HepG2 (cell line): ENCODE data around the gene ANO1. TPM values are rescaled to one million over a fixed set of nuclear protein-coding genes. Genes with fewer than 3 reads are reported as not detected.

Experiments used
- ATAC-seq: fragments of 200-7000 bp; cut with Tn5 transposase; 3 replicates; pipeline ENCODE4 v1.9.1; 2020; ENCODE audit warnings: mild to moderate bottlenecking, moderate library complexity
- BruUV-seq: library from RNA; stranded (reverse); fragments of 400-500 nt; replicated peaks from 2 replicates; lab custom pipeline; 2021; lab: Mats Ljungman, UMichigan
- CTCF ChIA-PET: fragments of 300-600 bp; formaldehyde crosslinking; extraction: SDS; loops from one replicate; lab custom pipeline; 2021; ENCODE audit warnings: low total read pairs, inconsistent platforms, low intra/inter-chr PET ratio; lab: Yijun Ruan, JAX
- POLR2A ChIA-PET: fragments of 350-600 bp; sonication (Branson Sonifier 250); formaldehyde crosslinking; loops from one replicate; lab custom pipeline; 2020; ENCODE audit warnings: antibody characterized with exemption, inconsistent platforms; lab: Yijun Ruan, JAX
- DNase-seq: peaks from one replicate; pipeline ENCODE4 v3.0.0-alpha.2; 2015; ENCODE audit warnings: low spot score
- FAIRE-seq: peaks from 3 replicates; lab custom pipeline; 2011; peaks lifted over from hg19 to GRCh38; lab: Jason Lieb, UNC
- H2AFZ ChIP-seq: one replicate; pipeline ENCODE4 v1.6.1; 2011; ENCODE audit warnings: low read length, inconsistent platforms
- H3K27ac ChIP-seq: fragments of 300-600 bp; 3 replicates; pipeline ENCODE4 v1.8.0; 2011; ENCODE audit warnings: mixed run types, mild to moderate bottlenecking, mixed read lengths, low read length, inconsistent platforms; ENCODE audit not compliant: insufficient read depth; ENCODE audit errors: extremely low read length
- H3K27me3 ChIP-seq, 2 experiments: fragments of 200-600 bp in 1 of 2; 2 replicates in 1 of 2; 3 replicates in 1 of 2; pipeline versions ENCODE4 v1.6.0 to v1.8.0; 2011; ENCODE audit warnings: low read length in 2 of 2, mild to moderate bottlenecking in 2 of 2, moderate library complexity in 2 of 2, inconsistent platforms in 1 of 2; ENCODE audit not compliant: insufficient read depth in 2 of 2, control insufficient read depth in 1 of 2
- H3K36me3 ChIP-seq, 2 experiments: fragments of 200-600 bp in 1 of 2; replicated peaks in 1 of 2; 2 replicates in 1 of 2; 3 replicates in 1 of 2; pipeline versions ENCODE4 v1.5.1 to v1.8.0; 2011; ENCODE audit warnings: low read length in 2 of 2, inconsistent platforms in 1 of 2; ENCODE audit not compliant: insufficient read depth in 2 of 2, control insufficient read depth in 1 of 2
- H3K4me1 ChIP-seq: 2 replicates; pipeline ENCODE4 v1.5.1; 2012; ENCODE audit warnings: low read length, inconsistent platforms; ENCODE audit not compliant: insufficient read depth
- H3K4me2 ChIP-seq: 2 replicates; pipeline ENCODE4 v1.6.0; 2011; ENCODE audit warnings: low read depth, low read length, inconsistent platforms
- H3K4me3 ChIP-seq, 3 experiments: fragments of 200-600 bp in 1 of 3; sonication (generic), shearing (Covaris generic) in 1 of 3; replicated peaks in 1 of 3; 2 replicates each; pipeline ENCODE4 v1.5.1; 2011 to 2016; ENCODE audit warnings: low read length in 3 of 3, inconsistent platforms in 2 of 3, low read depth in 2 of 3, mild to moderate bottlenecking in 2 of 3, control low read depth in 1 of 3, mixed read lengths in 1 of 3; ENCODE audit not compliant: insufficient read depth in 1 of 3
- H3K79me2 ChIP-seq: one replicate; pipeline ENCODE4 v1.6.1; 2011; ENCODE audit warnings: low read length, inconsistent platforms; ENCODE audit not compliant: insufficient read depth
- H3K9ac ChIP-seq: 2 replicates; pipeline ENCODE4 v1.6.0; 2011; ENCODE audit warnings: mild to moderate bottlenecking, low read depth, low read length, inconsistent platforms; ENCODE audit not compliant: insufficient read depth
- H3K9me3 ChIP-seq: 2 replicates; pipeline ENCODE4 v1.5.1; 2012; ENCODE audit warnings: mild to moderate bottlenecking, low read length
- H4K20me1 ChIP-seq: 2 replicates; pipeline ENCODE4 v1.6.0; 2011; ENCODE audit warnings: inconsistent platforms, mild to moderate bottlenecking, low read length, moderate library complexity; ENCODE audit not compliant: insufficient read depth
- WGBS: methylation state at CpG from one replicate; pipeline ENCODE4 v1.1.6; 2017; ENCODE audit warnings: low lambda C conversion rate; 5-methylcytosine and 5-hydroxymethylcytosine counted together
- in situ Hi-C: cut with HindIII; loops from 2 replicates; pipeline ENCODE4 v1.10.0; 2017; ENCODE audit warnings: low pct_unique_long_range_greater_than_20kb; ENCODE audit not compliant: extremely low pct_ligation_motif_present
- intact Hi-C: fragments of 100-400 bp; cut with micrococcal nuclease; formaldehyde crosslinking; loops from one replicate; pipeline ENCODE4 v1.10.0; 2022; ENCODE audit not compliant: unreplicated experiment
- polyA plus RNA-seq, 8 experiments: library from polyadenylated mRNA; depleted of rRNA in 3 of 8; stranded (reverse) in 7 of 8; unstranded in 1 of 8; fragments of >200 nt; fragmentation: Illumina TruSeq in 4 of 8; extraction: Trizol in 4 of 8; gene quantifications; 2 replicates each; pipeline versions ENCODE4 v1.2.1 to v1.2.3, GENCODE V29; 2011 to 2016; ENCODE audit warnings: low read depth in 4 of 8, missing spikeins in 1 of 8, mixed read lengths in 1 of 8; ENCODE audit not compliant: insufficient read depth in 1 of 8
- total RNA-seq, 5 experiments: library from RNA; depleted of rRNA; stranded (reverse); fragments of >200 nt; fragmentation: Illumina TruSeq; extraction: Trizol; gene quantifications; 2 replicates each; pipeline ENCODE4 v1.2.3, GENCODE V29; 2016; ENCODE audit warnings: low read depth in 1 of 5
- TF ChIP-seq, protein P1 (sequence below): sonication (generic); formaldehyde crosslinking; IDR thresholded peaks from 2 replicates; pipeline ENCODE4 v1.4.0; 2020; ENCODE audit warnings: mild to moderate bottlenecking, missing genetic modification reagents

ANO1 gene
- total and polyA plus RNA-seq, 2 of the 13 experiments (the other 11 are each of a cell fraction or from before 2014, with no cell fraction given): not detected

DNA sequence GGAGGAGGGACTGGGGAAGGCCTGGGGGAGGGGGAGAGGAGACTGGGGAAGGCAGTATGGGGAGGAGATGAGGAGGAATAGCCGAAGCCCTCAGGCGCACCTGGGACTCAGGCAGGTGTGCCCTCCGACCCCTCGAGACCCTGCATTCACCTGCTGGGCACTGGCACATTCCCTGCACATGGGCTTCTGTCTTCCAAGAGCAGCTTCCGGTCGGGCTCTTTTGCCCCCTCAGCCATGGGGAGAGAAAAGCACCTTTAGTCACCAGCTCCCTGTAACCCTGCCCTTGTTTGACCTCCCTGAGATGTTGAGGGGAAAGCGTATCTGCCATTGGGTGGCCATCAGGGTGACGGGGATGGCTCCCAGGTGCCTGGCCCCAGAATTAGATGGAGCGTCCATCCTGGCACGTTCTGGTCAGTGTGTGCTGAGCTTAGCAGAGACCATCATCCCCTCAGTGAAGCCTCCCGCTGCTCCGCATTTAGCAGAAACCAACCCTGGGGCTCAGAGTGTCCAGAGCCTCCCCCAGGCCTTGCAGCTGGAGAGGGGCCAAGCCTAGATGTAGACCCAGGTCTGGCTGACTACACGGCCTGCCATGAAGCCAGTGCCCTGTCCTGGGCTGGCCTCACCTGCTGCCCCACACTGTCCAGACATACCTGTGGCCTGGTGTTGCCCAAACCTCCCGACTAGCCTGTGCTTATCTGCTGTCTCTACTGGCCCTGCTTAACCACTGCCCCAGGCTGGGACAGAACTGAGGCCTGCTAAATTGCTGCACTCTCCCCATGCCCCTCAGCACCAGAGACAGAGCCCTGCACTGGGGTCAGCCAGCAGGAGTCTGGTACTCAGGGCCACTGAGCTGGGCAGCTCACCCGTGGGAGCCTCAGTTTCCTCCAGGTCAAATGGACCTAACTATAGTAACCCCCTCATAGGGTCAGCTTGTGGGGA, 6.2 kb downstream of the ANO1 start:
- no peaks in the 10 kb centered on the region for H4K20me1 ChIP-seq
- intact Hi-C loops (no loop called here), in situ Hi-C loops (loop anchor here (5.0 kb wide), 1 partner anchor 142 kb away; no protein-coding TSS in a partner anchor)
- no peaks in the 10 kb centered on the region for H3K9me3 ChIP-seq
- H3K4me2 ChIP-seq: no peak overlapping the region
- BruUV-seq: no TSS peak
- no peak overlapping the region for H3K27ac ChIP-seq
- ChIA-PET POLR2A (no interaction called here), CTCF (no interaction called here)
- no peaks in the 10 kb centered on the region for H3K79me2 ChIP-seq
- WGBS: 68% methylated on average over 4 of the region's 15 CpGs
- FAIRE-seq (no peak), ATAC-seq (no peak), DNase-seq (no peak)
- no peak overlapping the region for H2AFZ ChIP-seq
- no peak overlapping the region for H3K9ac ChIP-seq
- H3K27me3 ChIP-seq: peaks cover 6 to 44% of the 10 kb centered on the region in 2 experiments
- no peak overlapping the region for H3K4me3 ChIP-seq
- peaks cover 6% of the 10 kb centered on the region for H3K4me1 ChIP-seq
- H3K36me3 ChIP-seq: no peaks in the 10 kb centered on the region
- TF ChIP-seq, protein P1, sequence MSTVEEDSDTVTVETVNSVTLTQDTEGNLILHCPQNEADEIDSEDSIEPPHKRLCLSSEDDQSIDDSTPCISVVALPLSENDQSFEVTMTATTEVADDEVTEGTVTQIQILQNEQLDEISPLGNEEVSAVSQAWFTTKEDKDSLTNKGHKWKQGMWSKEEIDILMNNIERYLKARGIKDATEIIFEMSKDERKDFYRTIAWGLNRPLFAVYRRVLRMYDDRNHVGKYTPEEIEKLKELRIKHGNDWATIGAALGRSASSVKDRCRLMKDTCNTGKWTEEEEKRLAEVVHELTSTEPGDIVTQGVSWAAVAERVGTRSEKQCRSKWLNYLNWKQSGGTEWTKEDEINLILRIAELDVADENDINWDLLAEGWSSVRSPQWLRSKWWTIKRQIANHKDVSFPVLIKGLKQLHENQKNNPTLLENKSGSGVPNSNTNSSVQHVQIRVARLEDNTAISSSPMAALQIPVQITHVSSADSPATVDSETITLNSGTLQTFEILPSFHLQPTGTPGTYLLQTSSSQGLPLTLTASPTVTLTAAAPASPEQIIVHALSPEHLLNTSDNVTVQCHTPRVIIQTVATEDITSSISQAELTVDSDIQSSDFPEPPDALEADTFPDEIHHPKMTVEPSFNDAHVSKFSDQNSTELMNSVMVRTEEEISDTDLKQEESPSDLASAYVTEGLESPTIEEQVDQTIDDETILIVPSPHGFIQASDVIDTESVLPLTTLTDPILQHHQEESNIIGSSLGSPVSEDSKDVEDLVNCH (CRISPR knock-in tag): no peak
